Measurements from ENCODE around the gene BIN1.
A peak's percentile ranks its signal among the peaks of the same experiment; 100 is the strongest.
"Not testable (repeated sequence)": the region's sequence is repeated elsewhere in the genome, so short reads cannot be mapped to it uniquely, and the experiment has no call there.

Gene BIN1

GRCh38 chr2:127130421-127130820, 23.5 kb upstream of the BIN1 start:
- no peak for DNase-seq

GRCh38 chr2:127129937-127130336, 23.0 kb upstream of the BIN1 start:
- no peak for DNase-seq

- DNase-seq = no peak
Measured at GRCh38 chr2:127128445-127128904, 21.5 kb upstream of the BIN1 start.

- DNase-seq = no peak
Measured at GRCh38 chr2:127125821-127126220, 18.9 kb upstream of the BIN1 start.

GRCh38 chr2:127124426-127124825, 17.5 kb upstream of the BIN1 start:
- no peak for DNase-seq

GRCh38 chr2:127122361-127123027, 15.5 kb upstream of the BIN1 start:
- DNase-seq = no peak

GRCh38 chr2:127121776-127122176, 14.8 kb upstream of the BIN1 start:
- DNase-seq = no peak

GRCh38 chr2:127121353-127121752, 14.4 kb upstream of the BIN1 start:
- DNase-seq = no peak

GRCh38 chr2:127120408-127120807, 13.5 kb upstream of the BIN1 start:
- not testable (repeated sequence) for DNase-seq

GRCh38 chr2:127118467-127118866, 11.5 kb upstream of the BIN1 start:
- DNase-seq = no peak

- DNase-seq = no peak
Measured at GRCh38 chr2:127118038-127118437, 11.1 kb upstream of the BIN1 start.

GRCh38 chr2:127117603-127118002, 10.6 kb upstream of the BIN1 start:
- no peak for DNase-seq

GRCh38 chr2:127115471-127116199, 8.7 kb upstream of the BIN1 start:
- DNase-seq = no peak

- DNase-seq = no peak
Measured at GRCh38 chr2:127110985-127111384, 4.0 kb upstream of the BIN1 start.

GRCh38 chr2:127108090-127108523, 1.2 kb upstream of the BIN1 start:
- no peak for DNase-seq

GRCh38 chr2:127107622-127107999, 657 bp upstream of the BIN1 start:
- DNase-seq = peak; percentile 53 to 54

- peak in 1 of 2 experiments; percentile 53 for DNase-seq
Measured at GRCh38 chr2:127106457-127106990, 430 bp downstream of the BIN1 start.

GRCh38 chr2:127105656-127106456, 1.1 kb downstream of the BIN1 start:
- DNase-seq = no peak

- no peak for DNase-seq
Measured at GRCh38 chr2:127104881-127105655, 1.9 kb downstream of the BIN1 start.

- no peak for DNase-seq
Measured at GRCh38 chr2:127104166-127104660, 2.7 kb downstream of the BIN1 start.

GRCh38 chr2:127103243-127104165, 3.5 kb downstream of the BIN1 start:
- no peak for DNase-seq
